ENCODE results near the gene OPN1SW.

Gene OPN1SW

GRCh38 chr7:128729494-128729893 is 46.1 kb downstream of the OPN1SW start:
- H3K4me2 ChIP-seq: no peak overlapping the region
- H3K9me3 ChIP-seq (replicated peaks in 1 of 11): peaks cover 0 to 14% (median 6%) of the 10 kb centered on the region in 11 experiments; a peak in 9 of 22 replicates
- no peak overlapping the region for H3K9ac ChIP-seq
- H3K27ac ChIP-seq: no peak overlapping the region
- no peak overlapping the region for H3K4me3 ChIP-seq
- no peaks in the 10 kb centered on the region for H4K20me1 ChIP-seq
- no peaks in the 10 kb centered on the region for H3K36me3 ChIP-seq
- no peaks in the 10 kb centered on the region for H3K27me3 ChIP-seq
- H3K4me1 ChIP-seq: peaks cover 22 to 62% (median 49%) of the 10 kb centered on the region in 10 experiments
- no peak for TF ChIP-seq Cebpa-rat (IDR thresholded peaks at IDR 0.05)

GRCh38 chr7:128728598-128728997 is 47.0 kb downstream of the OPN1SW start:
- Histone ChIP-seq H3K27ac (no peak overlapping the region), H3K4me1 (peaks cover 13 to 53% (median 40%) of the 10 kb centered on the region in 10 experiments), H3K9me3 (replicated peaks in 1 of 11) (peaks cover 0 to 14% (median 6%) of the 10 kb centered on the region in 11 experiments; a peak in 9 of 22 replicates), H3K9ac (no peak overlapping the region), H3K27me3 (no peaks in the 10 kb centered on the region), H3K4me3 (no peak overlapping the region), H3K4me2 (peak overlapping the region in 3 of 11 experiments; percentile 39 to 47 (median 42); a peak in 2 of 22 replicates), H4K20me1 (no peaks in the 10 kb centered on the region), H3K36me3 (no peaks in the 10 kb centered on the region)
- TF ChIP-seq Cebpa-rat (IDR thresholded peaks at IDR 0.05): no peak

- Histone ChIP-seq H3K4me1 (peaks cover 0 to 40% (median 30%) of the 10 kb centered on the region in 10 experiments; a peak in 17 of 20 replicates), H3K27me3 (no peaks in the 10 kb centered on the region), H3K36me3 (no peaks in the 10 kb centered on the region), H3K9ac (no peak overlapping the region), H3K4me3 (no peak overlapping the region), H3K4me2 (peak overlapping the region in 6 of 11 experiments; percentile 18 to 50 (median 44); a peak in 10 of 22 replicates), H3K9me3 (replicated peaks in 1 of 11) (peaks cover 0 to 11% (median 6%) of the 10 kb centered on the region in 11 experiments; a peak in 9 of 22 replicates), H4K20me1 (no peaks in the 10 kb centered on the region), H3K27ac (no peak overlapping the region)
- no peak for TF ChIP-seq Cebpa-rat (IDR thresholded peaks at IDR 0.05)
Observed at GRCh38 chr7:128727239-128727638, 48.4 kb downstream of the OPN1SW start.

GRCh38 chr7:128726737-128727072 is 48.9 kb downstream of the OPN1SW start:
- Histone ChIP-seq H3K4me3 (no peak overlapping the region), H4K20me1 (no peaks in the 10 kb centered on the region), H3K36me3 (no peaks in the 10 kb centered on the region), H3K4me1 (peaks cover 0 to 39% (median 29%) of the 10 kb centered on the region in 10 experiments; a peak in 17 of 20 replicates), H3K9me3 (replicated peaks in 1 of 11) (peaks cover 0 to 11% (median 6%) of the 10 kb centered on the region in 11 experiments; a peak in 9 of 22 replicates), H3K27me3 (no peaks in the 10 kb centered on the region), H3K9ac (no peak overlapping the region), H3K27ac (no peak overlapping the region), H3K4me2 (peak overlapping the region in 2 of 11 experiments; percentile 39 to 47; a peak in 4 of 22 replicates)
- TF ChIP-seq Cebpa-rat (IDR thresholded peaks at IDR 0.05): no peak

- no peak overlapping the region; a peak in 2 of 20 replicates for H3K4me3 ChIP-seq
- H3K9me3 ChIP-seq (replicated peaks in 1 of 11): peaks cover 0 to 11% (median 6%) of the 10 kb centered on the region in 11 experiments; a peak in 9 of 22 replicates
- H3K27me3 ChIP-seq: no peaks in the 10 kb centered on the region
- peak overlapping the region; percentile 0 to 63 (median 42); a peak in 17 of 22 replicates for H3K4me2 ChIP-seq
- no peaks in the 10 kb centered on the region for H3K36me3 ChIP-seq
- no peak for TF ChIP-seq Cebpa-rat (IDR thresholded peaks at IDR 0.05)
- no peaks in the 10 kb centered on the region for H4K20me1 ChIP-seq
- peaks cover 0 to 39% (median 29%) of the 10 kb centered on the region in 10 experiments; a peak in 17 of 20 replicates for H3K4me1 ChIP-seq
- peak overlapping the region in 4 of 11 experiments; percentile 8 to 54 (median 24); a peak in 6 of 22 replicates for H3K27ac ChIP-seq
- H3K9ac ChIP-seq: no peak overlapping the region; a peak in 1 of 22 replicates
Observed at GRCh38 chr7:128726059-128726736, 49.4 kb downstream of the OPN1SW start.

GRCh38 chr7:128725531-128725930 is 50.1 kb downstream of the OPN1SW start:
- no peaks in the 10 kb centered on the region for H3K36me3 ChIP-seq
- H3K4me3 ChIP-seq: peak overlapping the region in 2 of 10 experiments; percentile 6 to 13; a peak in 2 of 20 replicates
- no peaks in the 10 kb centered on the region for H3K27me3 ChIP-seq
- peak overlapping the region in 4 of 11 experiments; percentile 8 to 54 (median 24); a peak in 6 of 22 replicates for H3K27ac ChIP-seq
- H3K9ac ChIP-seq: no peak overlapping the region; a peak in 1 of 22 replicates
- TF ChIP-seq Cebpa-rat (IDR thresholded peaks at IDR 0.05): no peak
- no peaks in the 10 kb centered on the region for H4K20me1 ChIP-seq
- peak overlapping the region; percentile 0 to 63 (median 42); a peak in 17 of 22 replicates for H3K4me2 ChIP-seq
- H3K9me3 ChIP-seq (replicated peaks in 1 of 11): peaks cover 0 to 11% (median 6%) of the 10 kb centered on the region in 11 experiments; a peak in 9 of 22 replicates
- H3K4me1 ChIP-seq: peaks cover 0 to 39% (median 29%) of the 10 kb centered on the region in 10 experiments; a peak in 17 of 20 replicates

- no peak for TF ChIP-seq Cebpa-rat (IDR thresholded peaks at IDR 0.05)
- H3K9me3 ChIP-seq (replicated peaks in 1 of 11): peaks cover 0 to 11% (median 6%) of the 10 kb centered on the region in 11 experiments; a peak in 9 of 22 replicates
- H3K27me3 ChIP-seq: no peaks in the 10 kb centered on the region
- 0 out of 20 replicates have a peak overlapping the region, but pooled peaks of 1 of the 10 experiments have one; percentile 6 for H3K4me3 ChIP-seq
- H3K27ac ChIP-seq: no peak overlapping the region; a peak in 1 of 22 replicates
- no peaks in the 10 kb centered on the region for H3K36me3 ChIP-seq
- H3K4me2 ChIP-seq: peak overlapping the region in 6 of 11 experiments; percentile 33 to 63 (median 55); a peak in 11 of 22 replicates
- H4K20me1 ChIP-seq: no peaks in the 10 kb centered on the region
- H3K9ac ChIP-seq: no peak overlapping the region
- peaks cover 0 to 39% (median 29%) of the 10 kb centered on the region in 10 experiments; a peak in 17 of 20 replicates for H3K4me1 ChIP-seq
Observed at GRCh38 chr7:128724743-128725142, 50.9 kb downstream of the OPN1SW start.

Data from BLaER1 treated with 17β-estradiol and CSF1 and Interleukin-3, amounts not matched to agents 10 nM and 100 nM (cell line).